HEK293T (cell line): Measurements from ENCODE around the gene KCNG1.

Experiments used
- CTBP1 ChIP-seq: fragments of 450-650 bp; IDR thresholded peaks from 2 replicates; pipeline ENCODE4 v1.6.1; 2016; ENCODE audit warnings: borderline replicate concordance
- FOXK2 ChIP-seq: fragments of 450-650 bp; IDR thresholded peaks from 2 replicates; pipeline ENCODE4 v1.6.1; 2016; ENCODE audit warnings: mild to moderate bottlenecking
- FOXM1 ChIP-seq: fragments of 450-650 bp; IDR thresholded peaks from 2 replicates; pipeline ENCODE4 v1.6.1; 2017; ENCODE audit warnings: mild to moderate bottlenecking, borderline replicate concordance
- L3MBTL2 ChIP-seq: fragments of 450-650 bp; conservative IDR thresholded peaks from 2 replicates; pipeline ENCODE4 v1.6.1; 2016; ENCODE audit warnings: mild to moderate bottlenecking
- LEF1 ChIP-seq: fragments of 450-650 bp; IDR thresholded peaks from 2 replicates; pipeline ENCODE4 v1.6.1; 2017; ENCODE audit warnings: mild to moderate bottlenecking, borderline replicate concordance
- NFRKB ChIP-seq: fragments of 450-650 bp; IDR thresholded peaks from 2 replicates; pipeline ENCODE4 v1.6.1; 2016; ENCODE audit warnings: mild to moderate bottlenecking, moderate library complexity
- SP1 ChIP-seq: fragments of 450-650 bp; IDR thresholded peaks from 2 replicates; pipeline ENCODE4 v1.6.1; 2017
- ZNF384 ChIP-seq: fragments of 450-650 bp; IDR thresholded peaks from 2 replicates; pipeline ENCODE4 v1.6.1; 2016

- no peak for TF ChIP-seq FOXK2
- no peak for TF ChIP-seq ZNF384
- TF ChIP-seq FOXM1 = no peak
- TF ChIP-seq L3MBTL2 = no peak
- TF ChIP-seq SP1 = no peak
- TF ChIP-seq CTBP1 = no peak
- no peak for TF ChIP-seq LEF1
- TF ChIP-seq NFRKB = no peak
Measured at GRCh38 chr20:51054233-51054632, 31.3 kb upstream of the KCNG1 start.
